ENCODE data around the gene DICER1. TPM values are rescaled to one million over a fixed set of nuclear protein-coding genes. Genes with fewer than 3 reads are reported as not detected.

DICER1 gene
- total RNA-seq, 4 donors from 2014 or later: 29.4 to 63.7 (median 37.9) TPM

- Histone ChIP-seq H3K4me3 (no peak overlapping the region), H3K27ac (no peak overlapping the region), H3K4me1 (peaks cover 0 to 12% of the 10 kb centered on the region in 2 donors), H3K9me3 (no peaks in the 10 kb centered on the region), H3K27me3 (no peaks in the 10 kb centered on the region), H3K36me3 (no peaks in the 10 kb centered on the region)
- no peak for TF ChIP-seq POLR2A (IDR thresholded peaks at IDR 0.05)
- TF ChIP-seq CTCF (IDR thresholded peaks at IDR 0.05 in 4 of 5, conservative IDR thresholded peaks at IDR 0.05 in 1 of 5): no peak
- intact Hi-C loops (cut with DNase I; ENCODE audit: low total_unique reads): no loop called here
- in situ Hi-C loops (cut with MboI; ENCODE audit: low sequenced_read_pairs in 4 of 4): loop anchor here in 1 of 4 donors (25.0 kb wide), 1 partner anchor 374 kb away; the partner anchor contains the start of gene GLRX5
- no peak for DNase-seq
- no peak for ATAC-seq
These were observed 5.8 kb upstream of the DICER1 start for GRCh38 chr14:95163132-95163531.

- TF ChIP-seq POLR2A (IDR thresholded peaks at IDR 0.05): no peak
- TF ChIP-seq CTCF (IDR thresholded peaks at IDR 0.05 in 4 of 5, conservative IDR thresholded peaks at IDR 0.05 in 1 of 5): no peak
- ATAC-seq (no peak), DNase-seq (no peak)
- Histone ChIP-seq H3K36me3 (no peaks in the 10 kb centered on the region), H3K4me3 (no peak overlapping the region), H3K4me1 (peaks cover 0 to 13% of the 10 kb centered on the region in 2 donors), H3K27ac (no peak overlapping the region), H3K9me3 (no peaks in the 10 kb centered on the region), H3K27me3 (no peaks in the 10 kb centered on the region)
- in situ Hi-C loops (cut with MboI; ENCODE audit: low sequenced_read_pairs in 4 of 4) (loop anchor here in 1 of 4 donors (25.0 kb wide), 1 partner anchor 375 kb away; the partner anchor contains the start of gene GLRX5), intact Hi-C loops (cut with DNase I; ENCODE audit: low total_unique reads) (no loop called here)
These were observed 5.3 kb upstream of the DICER1 start for GRCh38 chr14:95162641-95163040.

GRCh38 chr14:95157048-95157326 lies 342 bp downstream of the DICER1 start:
- no peaks in the 10 kb centered on the region for H3K27me3 ChIP-seq
- H3K4me1 ChIP-seq: peaks cover 29 to 43% of the 10 kb centered on the region in 2 donors
- H3K27ac ChIP-seq: peak overlapping the region; percentile 90 to 95 (median 92)
- H3K36me3 ChIP-seq: no peaks in the 10 kb centered on the region
- H3K4me3 ChIP-seq: peak overlapping the region; percentile 74 to 80 (median 77)
- intact Hi-C loops (cut with DNase I; ENCODE audit: low total_unique reads): loop anchor here (1.0 to 10.0 kb wide), 2 partner anchors 33 to 378 kb away; partner anchors contain the start of gene GLRX5
- TF ChIP-seq POLR2A (IDR thresholded peaks at IDR 0.05) (no peak), CTCF (IDR thresholded peaks at IDR 0.05 in 4 of 5, conservative IDR thresholded peaks at IDR 0.05 in 1 of 5) (no peak)
- ATAC-seq (peak; percentile 45 to 57), DNase-seq (no peak)
- in situ Hi-C loops (cut with MboI; ENCODE audit: low sequenced_read_pairs in 4 of 4): loop anchor here in 1 of 4 donors (25.0 kb wide), 1 partner anchor 380 kb away; the partner anchor contains the start of gene GLRX5
- no peaks in the 10 kb centered on the region for H3K9me3 ChIP-seq

- Histone ChIP-seq H3K36me3 (no peaks in the 10 kb centered on the region), H3K4me3 (peak overlapping the region; percentile 74 to 80 (median 77)), H3K27ac (peak overlapping the region; percentile 90 to 95 (median 92)), H3K9me3 (no peaks in the 10 kb centered on the region), H3K27me3 (no peaks in the 10 kb centered on the region), H3K4me1 (peaks cover 31 to 48% of the 10 kb centered on the region in 2 donors)
- intact Hi-C loops (cut with DNase I; ENCODE audit: low total_unique reads): loop anchor here (1.0 to 10.0 kb wide), 2 partner anchors 32 to 378 kb away; partner anchors contain the start of gene GLRX5
- ATAC-seq (peak; percentile 49 to 57), DNase-seq (peak; percentile 33 to 42)
- TF ChIP-seq CTCF (IDR thresholded peaks at IDR 0.05 in 4 of 5, conservative IDR thresholded peaks at IDR 0.05 in 1 of 5) (no peak), POLR2A (IDR thresholded peaks at IDR 0.05) (no peak)
- in situ Hi-C loops (cut with MboI; ENCODE audit: low sequenced_read_pairs in 4 of 4): loop anchor here in 1 of 4 donors (25.0 kb wide), 1 partner anchor 381 kb away; the partner anchor contains the start of gene GLRX5
These were observed 925 bp downstream of the DICER1 start for GRCh38 chr14:95156161-95157047.
